ENCODE results near the gene GBX1.
A peak's percentile ranks its signal among the peaks of the same experiment; 100 is the strongest.

DNA sequence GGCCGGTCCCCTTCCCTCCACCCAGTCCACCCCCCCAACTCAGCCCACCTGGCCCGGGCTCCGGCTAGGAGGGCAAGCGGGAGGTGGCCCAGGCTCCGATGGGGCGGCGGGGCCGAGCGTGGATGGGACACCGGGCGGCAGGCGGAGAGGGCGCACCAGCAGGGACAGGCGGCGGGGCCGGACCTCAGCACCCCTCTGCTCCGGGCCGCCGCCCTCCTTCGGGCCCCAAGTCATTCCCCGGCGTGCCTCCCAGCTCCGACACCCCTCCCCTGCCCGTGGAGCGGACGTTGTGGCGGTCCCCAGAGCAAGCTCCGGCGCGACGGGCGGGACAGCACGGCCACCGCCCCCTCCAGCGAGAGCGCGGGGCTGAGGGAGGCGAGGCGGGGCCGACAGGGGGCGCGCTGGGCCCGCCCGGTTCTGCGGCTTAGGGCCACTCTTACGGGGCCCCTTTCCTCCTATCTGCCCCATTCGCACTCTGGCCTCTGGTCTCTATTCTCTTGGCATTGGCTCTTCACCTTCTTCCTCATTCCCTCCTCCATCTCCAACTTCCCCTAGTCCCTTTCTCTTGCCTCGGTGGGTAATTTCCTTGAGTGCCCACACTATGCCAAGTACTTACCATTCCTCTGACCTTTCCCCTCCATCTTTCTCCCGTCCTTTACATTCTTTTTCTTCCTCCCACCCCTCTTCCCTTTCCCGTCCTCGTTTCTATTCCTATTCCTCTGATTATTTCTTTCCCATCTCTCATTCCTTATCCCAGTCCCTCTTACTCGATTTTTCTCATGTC lies 701 bp upstream of the GBX1 start:
- TF ChIP-seq, protein P1, sequence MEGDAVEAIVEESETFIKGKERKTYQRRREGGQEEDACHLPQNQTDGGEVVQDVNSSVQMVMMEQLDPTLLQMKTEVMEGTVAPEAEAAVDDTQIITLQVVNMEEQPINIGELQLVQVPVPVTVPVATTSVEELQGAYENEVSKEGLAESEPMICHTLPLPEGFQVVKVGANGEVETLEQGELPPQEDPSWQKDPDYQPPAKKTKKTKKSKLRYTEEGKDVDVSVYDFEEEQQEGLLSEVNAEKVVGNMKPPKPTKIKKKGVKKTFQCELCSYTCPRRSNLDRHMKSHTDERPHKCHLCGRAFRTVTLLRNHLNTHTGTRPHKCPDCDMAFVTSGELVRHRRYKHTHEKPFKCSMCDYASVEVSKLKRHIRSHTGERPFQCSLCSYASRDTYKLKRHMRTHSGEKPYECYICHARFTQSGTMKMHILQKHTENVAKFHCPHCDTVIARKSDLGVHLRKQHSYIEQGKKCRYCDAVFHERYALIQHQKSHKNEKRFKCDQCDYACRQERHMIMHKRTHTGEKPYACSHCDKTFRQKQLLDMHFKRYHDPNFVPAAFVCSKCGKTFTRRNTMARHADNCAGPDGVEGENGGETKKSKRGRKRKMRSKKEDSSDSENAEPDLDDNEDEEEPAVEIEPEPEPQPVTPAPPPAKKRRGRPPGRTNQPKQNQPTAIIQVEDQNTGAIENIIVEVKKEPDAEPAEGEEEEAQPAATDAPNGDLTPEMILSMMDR (conservative IDR thresholded peaks at IDR 0.05; ENCODE audit: low read length): peak; percentile 73
- no peak for TF ChIP-seq EZH2phosphoT487 (IDR thresholded peaks at IDR 0.05; ENCODE audit: borderline replicate concordance, low read depth, low read length)

Measured in OCI-LY7 (cell line).